ENCODE results near the gene NRG3.

GRCh38 chr10:82691211-82691610, 816.2 kb downstream of the NRG3 start:
- no peak for TF ChIP-seq POLR2A (IDR thresholded peaks at IDR 0.05)
- TF ChIP-seq CTCF (IDR thresholded peaks at IDR 0.05), result no peak
